Measurements from ENCODE around the gene ADAMTS3. TPM values are rescaled to one million over a fixed set of nuclear protein-coding genes. Genes with fewer than 3 reads are reported as not detected.

The ADAMTS3 gene
- total RNA-seq, 2 experiments from 2014 or later = not detected

DNA sequence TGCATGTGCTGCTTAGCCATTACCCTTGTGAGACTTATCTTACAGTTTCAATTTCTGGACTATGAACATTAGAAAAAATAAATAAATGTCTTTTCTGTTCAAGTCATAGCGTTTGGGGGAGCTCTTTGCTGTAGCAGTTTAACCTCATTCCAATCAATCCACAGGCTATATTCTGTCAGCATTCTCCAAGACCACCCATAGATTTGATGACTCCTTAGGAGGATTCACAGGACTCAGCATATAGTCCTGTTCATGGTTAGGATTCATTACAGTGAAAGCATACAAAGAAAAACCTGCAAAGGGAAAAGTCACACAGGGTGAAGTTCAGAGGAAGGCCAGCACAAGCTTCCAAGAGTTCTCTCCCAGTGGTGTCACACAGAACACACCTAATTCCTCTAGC is 180.5 kb downstream of the ADAMTS3 start:
- no peaks in the 10 kb centered on the region for H3K9me3 Mint-ChIP-seq (ENCODE audit: low read depth)
- intact Hi-C loops (cut with DNase I, micrococcal nuclease) = no loop called here
- H3K36me3 Mint-ChIP-seq (ENCODE audit: low read depth) = no peaks in the 10 kb centered on the region
- H3K4me1 Mint-ChIP-seq = no peaks in the 10 kb centered on the region
- POLR2A ChIA-PET = no interaction called here
- DNase-seq = no peak
- H3K4me3 Mint-ChIP-seq = no peak overlapping the region
- H3K27me3 Mint-ChIP-seq = peaks cover 3% of the 10 kb centered on the region
- CTCF ChIA-PET = no interaction called here
- H3K27ac Mint-ChIP-seq = no peak overlapping the region
- no peak for ATAC-seq

DNA sequence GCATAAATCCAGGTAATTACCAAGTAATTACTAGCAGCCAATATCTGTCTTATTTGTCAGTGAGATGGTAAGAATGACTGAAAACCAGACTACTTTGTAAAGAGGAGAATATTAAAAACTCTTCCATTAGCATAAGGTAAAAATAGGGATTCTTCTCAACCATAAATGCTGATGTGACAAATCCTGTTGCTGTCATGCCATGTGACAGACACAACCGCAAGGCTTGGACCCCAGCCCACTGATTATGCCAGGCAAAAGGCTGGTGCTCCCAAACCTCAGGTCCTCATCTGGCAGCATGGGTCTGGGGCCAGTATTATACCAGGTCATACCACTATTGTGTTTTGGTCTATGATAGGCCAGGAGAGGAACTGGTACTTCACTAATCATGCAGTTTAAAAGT is 181.1 kb downstream of the ADAMTS3 start:
- Mint-ChIP-seq H3K4me3 (no peak overlapping the region), H3K27ac (no peak overlapping the region), H3K27me3 (peaks cover 3% of the 10 kb centered on the region), H3K4me1 (no peaks in the 10 kb centered on the region), H3K36me3 (ENCODE audit: low read depth) (no peaks in the 10 kb centered on the region), H3K9me3 (ENCODE audit: low read depth) (no peaks in the 10 kb centered on the region)
- ATAC-seq = no peak
- DNase-seq = no peak
- CTCF ChIA-PET = no interaction called here
- intact Hi-C loops (cut with DNase I, micrococcal nuclease) = no loop called here
- POLR2A ChIA-PET = no interaction called here

DNA sequence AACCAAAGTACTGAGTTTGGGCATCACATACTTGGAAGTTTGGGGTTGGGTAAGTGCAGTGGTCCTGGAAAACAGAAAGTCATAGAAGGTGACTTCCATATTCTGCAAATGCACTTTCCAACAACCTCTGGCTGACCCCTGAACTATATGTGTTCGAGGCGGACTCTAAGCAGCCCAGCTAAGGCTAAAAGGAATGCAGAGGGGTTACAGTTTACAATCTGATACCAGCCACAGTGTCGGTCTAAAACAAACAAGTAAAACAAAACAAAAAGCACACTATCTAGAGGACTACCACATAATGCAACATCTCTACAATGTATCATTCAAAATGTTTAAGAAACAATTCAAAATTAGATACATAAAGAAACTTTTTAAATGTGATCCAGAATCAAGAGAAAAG is 185.6 kb downstream of the ADAMTS3 start:
- no peak overlapping the region for H3K27ac Mint-ChIP-seq
- POLR2A ChIA-PET = no interaction called here
- DNase-seq (no peak), ATAC-seq (no peak)
- H3K36me3 Mint-ChIP-seq (ENCODE audit: low read depth) = no peaks in the 10 kb centered on the region
- intact Hi-C loops (cut with DNase I, micrococcal nuclease) = no loop called here
- CTCF ChIA-PET = no interaction called here
- H3K27me3 Mint-ChIP-seq = no peaks in the 10 kb centered on the region
- no peak overlapping the region for H3K4me3 Mint-ChIP-seq
- H3K4me1 Mint-ChIP-seq = no peaks in the 10 kb centered on the region
- H3K9me3 Mint-ChIP-seq (ENCODE audit: low read depth) = no peaks in the 10 kb centered on the region

DNA sequence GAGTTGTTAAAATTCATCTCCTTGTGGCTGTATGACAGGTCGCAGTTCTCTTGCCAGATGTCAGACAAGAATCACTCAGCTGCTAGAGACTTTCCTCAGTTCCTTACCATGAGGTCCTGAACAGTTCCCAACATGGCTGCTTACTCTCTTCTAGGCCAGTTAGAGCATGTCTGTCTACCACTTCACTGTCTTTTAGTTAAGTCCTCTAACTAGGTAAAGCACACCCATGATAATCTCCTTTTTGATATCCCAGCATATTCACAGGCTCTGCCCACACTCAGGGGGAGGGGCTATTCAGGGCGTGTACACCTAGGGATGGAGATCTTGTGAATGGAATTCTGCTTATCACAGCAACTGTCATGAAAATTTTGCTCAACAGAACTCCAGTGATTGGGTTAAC is 190.1 kb downstream of the ADAMTS3 start:
- Mint-ChIP-seq H3K36me3 (ENCODE audit: low read depth) (no peaks in the 10 kb centered on the region), H3K27ac (no peak overlapping the region), H3K9me3 (ENCODE audit: low read depth) (no peaks in the 10 kb centered on the region), H3K4me1 (no peaks in the 10 kb centered on the region), H3K4me3 (no peak overlapping the region), H3K27me3 (no peaks in the 10 kb centered on the region)
- intact Hi-C loops (cut with DNase I, micrococcal nuclease) = no loop called here
- ATAC-seq (no peak), DNase-seq (no peak)
- ChIA-PET POLR2A (no interaction called here), CTCF (no interaction called here)

DNA sequence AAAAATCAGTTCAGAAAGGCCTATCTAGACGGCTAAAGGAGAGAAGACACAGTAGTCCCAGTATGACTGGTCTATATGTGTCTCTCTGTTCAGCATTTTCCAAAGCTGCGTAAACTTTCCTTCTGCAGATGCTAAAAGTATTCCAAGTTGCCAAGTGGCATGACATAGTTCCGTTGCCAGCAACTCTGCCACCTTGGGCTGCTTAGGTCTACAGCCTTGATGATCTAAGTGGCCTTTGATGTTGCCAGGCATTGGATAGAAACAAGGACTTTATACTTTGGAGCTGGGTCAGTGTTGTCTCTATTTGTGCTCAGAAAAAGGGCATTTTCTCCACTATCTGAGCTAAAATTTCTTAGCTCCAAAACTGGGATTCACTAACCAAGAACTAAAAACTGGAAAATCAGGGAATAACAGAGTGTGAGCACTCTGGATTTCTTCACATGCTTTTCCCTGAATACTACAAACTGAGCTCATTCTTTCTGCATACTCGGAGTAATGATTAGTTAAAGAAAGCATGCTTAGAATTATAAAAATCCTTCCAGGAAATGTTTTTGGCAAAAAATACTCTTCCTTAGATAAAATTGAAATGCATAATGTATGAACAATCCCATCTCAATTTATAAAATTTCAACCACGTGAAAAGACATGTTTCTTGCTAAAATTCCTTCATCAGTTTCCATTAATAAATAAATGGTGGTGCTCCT is 191.4 kb downstream of the ADAMTS3 start:
- H3K9me3 Mint-ChIP-seq (ENCODE audit: low read depth) = no peaks in the 10 kb centered on the region
- DNase-seq (no peak), ATAC-seq (no peak)
- ChIA-PET CTCF (no interaction called here), POLR2A (no interaction called here)
- no peak overlapping the region for H3K4me3 Mint-ChIP-seq
- no peaks in the 10 kb centered on the region for H3K4me1 Mint-ChIP-seq
- H3K27me3 Mint-ChIP-seq = no peaks in the 10 kb centered on the region
- H3K36me3 Mint-ChIP-seq (ENCODE audit: low read depth) = no peaks in the 10 kb centered on the region
- H3K27ac Mint-ChIP-seq = no peak overlapping the region
- intact Hi-C loops (cut with DNase I, micrococcal nuclease) = no loop called here

DNA sequence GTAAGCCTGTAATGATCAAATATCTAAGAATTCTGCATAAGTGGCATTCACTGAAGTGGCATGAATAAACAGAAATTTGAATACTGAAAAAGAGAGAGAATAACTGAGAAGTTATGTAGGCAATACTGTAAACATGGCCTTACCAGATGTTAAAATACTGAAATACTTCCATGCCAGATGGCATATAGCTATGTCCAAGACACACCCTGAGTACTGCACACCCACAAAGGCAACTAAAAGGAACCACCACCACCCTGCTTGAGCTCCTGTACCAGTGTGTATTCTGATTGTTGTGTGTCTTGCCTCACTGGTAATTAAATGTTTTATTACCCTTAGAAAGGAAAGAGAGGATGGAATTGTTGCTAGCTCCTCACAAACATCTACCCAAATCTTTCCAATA is 192.1 kb downstream of the ADAMTS3 start:
- Mint-ChIP-seq H3K36me3 (ENCODE audit: low read depth) (no peaks in the 10 kb centered on the region), H3K27ac (no peak overlapping the region), H3K9me3 (ENCODE audit: low read depth) (no peaks in the 10 kb centered on the region), H3K4me3 (no peak overlapping the region), H3K4me1 (no peaks in the 10 kb centered on the region), H3K27me3 (no peaks in the 10 kb centered on the region)
- intact Hi-C loops (cut with DNase I, micrococcal nuclease) = no loop called here
- no peak for DNase-seq
- ChIA-PET CTCF (no interaction called here), POLR2A (no interaction called here)
- ATAC-seq = no peak

DNA sequence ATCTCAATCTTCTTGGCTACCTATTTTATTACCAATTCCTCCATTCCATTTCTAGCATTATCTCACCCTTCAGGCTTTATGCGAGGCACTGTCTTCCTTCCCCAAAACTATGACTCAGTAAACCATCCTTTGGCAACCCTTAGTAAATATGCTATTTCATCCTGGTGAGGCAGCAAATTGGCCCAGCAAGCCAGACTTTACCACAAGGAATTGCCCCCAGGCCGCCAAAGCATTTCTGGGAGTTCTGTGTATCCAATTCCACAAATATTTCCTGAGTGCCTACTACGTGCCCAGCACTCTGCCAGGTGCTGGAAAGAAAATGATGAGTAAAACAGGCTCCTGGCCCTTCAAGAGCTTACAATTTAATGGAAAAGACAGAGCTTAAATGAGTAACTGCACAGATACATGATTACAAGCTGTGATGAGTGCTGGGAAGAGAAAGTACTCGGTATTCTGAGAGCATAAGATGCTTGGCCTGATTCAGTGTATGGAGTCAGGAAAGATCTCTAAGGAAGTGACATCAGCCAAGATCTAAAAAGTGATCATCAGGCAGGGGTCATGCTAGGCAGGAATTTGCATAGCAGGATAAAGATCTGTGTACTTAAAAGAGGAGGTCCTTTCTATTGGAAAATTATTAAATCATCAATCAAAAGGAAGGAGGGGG is 193.8 kb downstream of the ADAMTS3 start:
- intact Hi-C loops (cut with DNase I, micrococcal nuclease) = no loop called here
- H3K4me3 Mint-ChIP-seq = no peak overlapping the region
- H3K9me3 Mint-ChIP-seq (ENCODE audit: low read depth) = no peaks in the 10 kb centered on the region
- H3K4me1 Mint-ChIP-seq = no peaks in the 10 kb centered on the region
- ChIA-PET CTCF (no interaction called here), POLR2A (no interaction called here)
- ATAC-seq = no peak
- no peak for DNase-seq
- H3K27ac Mint-ChIP-seq = no peak overlapping the region
- no peaks in the 10 kb centered on the region for H3K27me3 Mint-ChIP-seq
- H3K36me3 Mint-ChIP-seq (ENCODE audit: low read depth) = no peaks in the 10 kb centered on the region

DNA sequence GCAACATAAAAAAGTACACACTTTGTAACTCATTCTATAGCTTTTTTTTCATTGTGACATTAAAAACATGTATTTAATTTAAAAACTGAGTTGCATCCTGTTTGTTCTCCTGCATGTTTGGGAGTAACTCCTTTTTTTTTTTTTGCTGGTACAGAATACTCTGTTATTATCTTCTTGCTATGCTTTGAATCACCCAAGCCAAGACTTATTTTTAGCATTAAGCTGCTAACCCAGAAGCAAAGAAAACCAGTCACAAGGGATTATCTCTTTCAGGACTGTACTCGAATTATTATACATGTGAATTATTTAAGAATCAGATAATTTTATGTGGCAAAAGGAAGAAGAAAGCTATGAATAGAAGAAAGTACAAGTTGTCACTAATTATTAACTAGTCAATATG is 194.9 kb downstream of the ADAMTS3 start:
- intact Hi-C loops (cut with DNase I, micrococcal nuclease) = no loop called here
- POLR2A ChIA-PET = interaction anchor here (1.0 kb wide), 1 partner anchor 1760 kb away, joined by 5 read pairs; no protein-coding TSS in a partner anchor

DNA sequence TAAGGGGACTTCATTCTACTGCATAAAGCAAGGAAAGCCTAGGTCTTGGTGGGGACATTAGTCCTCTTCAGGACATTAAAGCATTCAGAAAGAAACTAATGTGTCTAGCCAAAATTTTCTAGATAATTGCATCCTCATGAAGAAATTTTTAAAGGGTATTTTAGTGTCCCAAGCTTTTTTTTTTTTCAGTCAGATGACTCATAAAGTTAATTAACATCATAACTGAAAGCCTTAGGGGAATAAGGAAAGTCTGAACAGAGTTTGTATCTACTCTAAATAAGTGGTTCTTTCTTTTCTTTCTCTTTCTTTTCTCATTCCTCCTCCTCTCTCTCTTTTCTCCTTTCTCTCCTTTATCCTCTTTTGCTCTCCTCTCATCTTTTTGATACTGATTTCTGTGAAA is 202.4 kb downstream of the ADAMTS3 start:
- CTCF ChIA-PET = interaction anchor here (0.6 kb wide), 1 partner anchor 66 kb away, joined by 3 read pairs; no protein-coding TSS in a partner anchor
- intact Hi-C loops (cut with DNase I, micrococcal nuclease) = no loop called here
- DNase-seq (no peak), ATAC-seq (no peak)
- no peaks in the 10 kb centered on the region for H3K9me3 Mint-ChIP-seq (ENCODE audit: low read depth)
- no peaks in the 10 kb centered on the region for H3K36me3 Mint-ChIP-seq (ENCODE audit: low read depth)
- POLR2A ChIA-PET = no interaction called here
- no peak overlapping the region for H3K27ac Mint-ChIP-seq
- no peaks in the 10 kb centered on the region for H3K4me1 Mint-ChIP-seq
- no peak overlapping the region for H3K4me3 Mint-ChIP-seq
- no peaks in the 10 kb centered on the region for H3K27me3 Mint-ChIP-seq

More for the DNA sequence above, 194.9 kb downstream of the ADAMTS3 start:
- no peaks in the 10 kb centered on the region for H3K4me1 Mint-ChIP-seq
- DNase-seq (no peak), ATAC-seq (no peak)
- H3K9me3 Mint-ChIP-seq (ENCODE audit: low read depth) = no peaks in the 10 kb centered on the region
- no peaks in the 10 kb centered on the region for H3K36me3 Mint-ChIP-seq (ENCODE audit: low read depth)
- CTCF ChIA-PET = no interaction called here
- no peak overlapping the region for H3K27ac Mint-ChIP-seq
- no peaks in the 10 kb centered on the region for H3K27me3 Mint-ChIP-seq
- H3K4me3 Mint-ChIP-seq = no peak overlapping the region

DNA sequence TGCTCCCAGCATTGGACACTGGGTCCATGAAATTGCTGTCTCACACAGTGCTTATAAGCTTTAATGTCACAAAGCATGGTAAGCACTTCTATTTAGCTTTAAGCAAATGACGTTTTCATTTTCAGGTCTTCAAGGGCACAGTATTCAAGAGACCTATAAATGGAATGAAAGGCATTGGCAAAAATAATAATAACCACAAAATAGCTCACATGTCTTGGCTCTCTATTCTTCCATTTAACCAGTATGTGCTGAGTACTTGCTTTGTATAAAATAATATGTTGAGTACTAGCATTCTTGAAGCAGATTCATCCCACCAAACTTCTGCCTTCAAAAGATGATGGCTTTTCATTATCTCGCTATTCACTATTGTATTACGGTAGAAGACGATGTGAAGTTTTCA is 203.0 kb downstream of the ADAMTS3 start:
- Mint-ChIP-seq H3K36me3 (ENCODE audit: low read depth) (no peaks in the 10 kb centered on the region), H3K4me3 (no peak overlapping the region), H3K27ac (no peak overlapping the region), H3K9me3 (ENCODE audit: low read depth) (no peaks in the 10 kb centered on the region), H3K4me1 (no peaks in the 10 kb centered on the region), H3K27me3 (no peaks in the 10 kb centered on the region)
- POLR2A ChIA-PET = no interaction called here
- intact Hi-C loops (cut with DNase I, micrococcal nuclease) = no loop called here
- no peak for ATAC-seq
- no peak for DNase-seq
- CTCF ChIA-PET = interaction anchor here (0.6 kb wide), 1 partner anchor 66 kb away, joined by 3 read pairs; no protein-coding TSS in a partner anchor

DNA sequence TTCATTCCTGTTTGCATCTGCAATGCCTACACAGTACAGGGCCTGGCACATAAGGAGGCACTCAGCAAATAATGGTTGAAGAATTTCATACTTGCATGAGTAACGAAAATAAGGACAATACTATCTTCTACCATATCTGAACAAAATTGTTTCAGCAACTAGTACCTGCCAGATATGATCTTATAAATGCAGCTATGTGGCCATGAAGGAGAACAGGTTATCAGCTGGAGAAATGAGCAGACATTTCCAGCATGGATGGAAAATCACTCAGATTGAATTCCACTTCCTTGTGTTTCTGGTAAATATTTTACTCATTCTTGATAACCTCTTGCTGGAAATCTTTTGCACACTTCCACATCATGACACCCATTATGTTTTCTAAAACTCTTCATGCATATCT is 204.0 kb downstream of the ADAMTS3 start:
- no peaks in the 10 kb centered on the region for H3K27me3 Mint-ChIP-seq
- H3K36me3 Mint-ChIP-seq (ENCODE audit: low read depth) = no peaks in the 10 kb centered on the region
- ATAC-seq (no peak), DNase-seq (no peak)
- intact Hi-C loops (cut with DNase I, micrococcal nuclease) = no loop called here
- POLR2A ChIA-PET = no interaction called here
- no peak overlapping the region for H3K4me3 Mint-ChIP-seq
- CTCF ChIA-PET = no interaction called here
- H3K4me1 Mint-ChIP-seq = no peaks in the 10 kb centered on the region
- H3K9me3 Mint-ChIP-seq (ENCODE audit: low read depth) = no peaks in the 10 kb centered on the region
- no peak overlapping the region for H3K27ac Mint-ChIP-seq

DNA sequence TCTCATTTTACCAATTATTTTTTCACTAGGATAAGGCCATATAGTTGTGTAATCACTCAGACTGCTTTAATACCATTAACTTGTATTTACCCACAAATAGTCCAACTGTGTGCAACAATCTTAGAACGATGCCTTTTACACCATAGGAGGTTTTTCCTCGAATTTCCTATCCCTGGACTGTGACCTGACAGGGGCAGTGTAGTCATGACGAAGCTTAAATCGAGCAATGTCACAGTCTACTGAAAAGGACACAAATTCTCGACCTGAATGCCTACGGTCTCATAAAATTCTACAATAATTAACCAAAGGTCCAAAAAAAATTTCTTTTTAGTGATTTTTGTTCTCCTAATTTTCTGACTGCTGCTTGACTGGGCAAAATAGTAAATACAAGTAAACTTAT is 208.9 kb downstream of the ADAMTS3 start:
- no peaks in the 10 kb centered on the region for H3K9me3 Mint-ChIP-seq (ENCODE audit: low read depth)
- no peaks in the 10 kb centered on the region for H3K27me3 Mint-ChIP-seq
- ATAC-seq = no peak
- no peaks in the 10 kb centered on the region for H3K36me3 Mint-ChIP-seq (ENCODE audit: low read depth)
- H3K4me3 Mint-ChIP-seq = no peak overlapping the region
- ChIA-PET CTCF (no interaction called here), POLR2A (no interaction called here)
- DNase-seq = no peak
- H3K4me1 Mint-ChIP-seq = no peaks in the 10 kb centered on the region
- H3K27ac Mint-ChIP-seq = no peak overlapping the region
- intact Hi-C loops (cut with DNase I, micrococcal nuclease) = no loop called here
